Ishikawa (cell line): ENCODE results near the gene RNASEH2C.

Experiments
- CEBPB ChIP-seq: IDR thresholded peaks from 2 replicates; pipeline ENCODE4 v1.6.1; 2012
- CREB1 ChIP-seq: IDR thresholded peaks from 2 replicates; pipeline ENCODE4 v1.6.1; 2012; ENCODE audit warnings: low read depth
- EGR1 ChIP-seq: IDR thresholded peaks from 2 replicates; pipeline ENCODE4 v1.6.1; 2012
- EP300 ChIP-seq: IDR thresholded peaks from 2 replicates; pipeline ENCODE4 v1.6.1; 2012; ENCODE audit warnings: borderline replicate concordance
- FOXM1 ChIP-seq: IDR thresholded peaks from 2 replicates; pipeline ENCODE4 v1.6.1; 2012; ENCODE audit warnings: low read depth, borderline replicate concordance
- MAX ChIP-seq: IDR thresholded peaks from 2 replicates; pipeline ENCODE4 v1.6.1; 2012
- NFIC ChIP-seq: IDR thresholded peaks from 2 replicates; pipeline ENCODE4 v1.6.1; 2012
- RAD21 ChIP-seq: IDR thresholded peaks from 2 replicates; pipeline ENCODE4 v1.6.1; 2012; ENCODE audit warnings: low read depth
- REST ChIP-seq: IDR thresholded peaks from 2 replicates; pipeline ENCODE4 v1.6.1; 2012; ENCODE audit warnings: low read depth, mild to moderate bottlenecking
- TAF1 ChIP-seq: IDR thresholded peaks from 2 replicates; pipeline ENCODE4 v1.6.1; 2012; ENCODE audit warnings: low read depth, mild to moderate bottlenecking
- TCF12 ChIP-seq: IDR thresholded peaks from 2 replicates; pipeline ENCODE4 v1.6.1; 2012; ENCODE audit warnings: low read depth
- TEAD4 ChIP-seq: IDR thresholded peaks from 2 replicates; pipeline ENCODE4 v1.6.1; 2012
- USF1 ChIP-seq: IDR thresholded peaks from 2 replicates; pipeline ENCODE4 v1.6.1; 2012
- YY1 ChIP-seq: IDR thresholded peaks from 2 replicates; pipeline ENCODE4 v1.6.1; 2012; ENCODE audit warnings: low read depth
- ZBTB7A ChIP-seq: IDR thresholded peaks from 2 replicates; pipeline ENCODE4 v1.6.1; 2012; ENCODE audit warnings: low read depth

The RNASEH2C gene

GRCh38 chr11:65720211-65720934, at the start of gene RNASEH2C:
Gene RNASEH2C (minus strand): TSS chr11:65720798. CDS start chr11:65720758, 40 bp downstream.
- no peak for TF ChIP-seq CEBPB
- TF ChIP-seq YY1: peak; percentile 80
- TF ChIP-seq TCF12: peak; percentile 23; the same call in 1 of the 2 replicates
- no peak for TF ChIP-seq EP300
- peak; percentile 64 for TF ChIP-seq EGR1
- TF ChIP-seq TAF1: peak; percentile 63
- no peak for TF ChIP-seq USF1
- TF ChIP-seq CREB1: peak; percentile 22; the same call in 1 of the 2 replicates
- no peak for TF ChIP-seq NFIC
- no peak; the same call in 1 of the 2 replicates for TF ChIP-seq ZBTB7A
- TF ChIP-seq MAX: peak; percentile 91
- no peak for TF ChIP-seq FOXM1
- TF ChIP-seq TEAD4: peak; percentile 40
- no peak for TF ChIP-seq RAD21
- no peak for TF ChIP-seq REST

- TF ChIP-seq MAX: no peak
- no peak for TF ChIP-seq CREB1
- no peak for TF ChIP-seq YY1
- TF ChIP-seq CEBPB: no peak
- no peak for TF ChIP-seq ZBTB7A
- no peak for TF ChIP-seq EGR1
- no peak for TF ChIP-seq FOXM1
- TF ChIP-seq TCF12: no peak
Observed at GRCh38 chr11:65767406-65767805, 46.8 kb upstream of the RNASEH2C start.

- TF ChIP-seq RAD21 (no peak), TCF12 (no peak), YY1 (no peak), NFIC (no peak), USF1 (no peak), EGR1 (no peak), CREB1 (no peak), ZBTB7A (no peak), FOXM1 (no peak), TEAD4 (no peak), EP300 (no peak), CEBPB (no peak), TAF1 (no peak), REST (no peak), MAX (no peak)
Observed at GRCh38 chr11:65766535-65766934, 45.9 kb upstream of the RNASEH2C start.

GRCh38 chr11:65764434-65764833, 43.8 kb upstream of the RNASEH2C start:
- TF ChIP-seq ZBTB7A (no peak), TAF1 (no peak), USF1 (no peak), NFIC (no peak), EP300 (no peak), REST (no peak), CREB1 (no peak), TEAD4 (no peak), EGR1 (no peak), MAX (no peak), FOXM1 (no peak)
